Keratinocyte (primary cell): Measurements from ENCODE around the gene RFX8.

Experiments
- CTCF ChIP-seq, 3 experiments: IDR thresholded peaks in 1 of 3; conservative IDR thresholded peaks in 1 of 3; optimal IDR thresholded peaks in 1 of 3; 2 replicates in 2 of 3; 3 replicates in 1 of 3; pipeline versions ENCODE3 to v1.5.1; 2011; ENCODE audit warnings: low read length in 3 of 3, mild to moderate bottlenecking in 3 of 3, moderate library complexity in 2 of 3, control low read depth in 1 of 3, inconsistent platforms in 1 of 3; ENCODE audit not compliant: insufficient read depth in 2 of 3; ENCODE audit errors: extremely low read depth in 1 of 3
- EZH2 ChIP-seq: IDR thresholded peaks from one replicate; pipeline ENCODE4 v1.6.1; 2012; ENCODE audit warnings: inconsistent platforms, mild to moderate bottlenecking, low read length, moderate library complexity

GRCh38 chr2:101429453-101429852 is 45.5 kb downstream of the RFX8 start:
- TF ChIP-seq CTCF (optimal IDR thresholded peaks at IDR 0.05 in 1 of 3, IDR thresholded peaks at IDR 0.05 in 1 of 3, conservative IDR thresholded peaks at IDR 0.05 in 1 of 3; ENCODE audit: extremely low read depth in 1 of 3, insufficient read depth in 2 of 3, low read length in 3 of 3) (no peak), EZH2 (no peak)
